HepG2 (cell line): ENCODE results near the gene AHR. TPM values are rescaled to one million over a fixed set of nuclear protein-coding genes. Genes with fewer than 3 reads are reported as not detected.

Experiments
- ATAC-seq: fragments of 200-7000 bp; cut with Tn5 transposase; 3 replicates; pipeline ENCODE4 v1.9.1; 2020; ENCODE audit warnings: mild to moderate bottlenecking, moderate library complexity
- BruUV-seq: library from RNA; stranded (reverse); fragments of 400-500 nt; replicated peaks from 2 replicates; lab custom pipeline; 2021; lab: Mats Ljungman, UMichigan
- CTCF ChIA-PET: fragments of 300-600 bp; formaldehyde crosslinking; extraction: SDS; loops from one replicate; lab custom pipeline; 2021; ENCODE audit warnings: low total read pairs, inconsistent platforms, low intra/inter-chr PET ratio; lab: Yijun Ruan, JAX
- POLR2A ChIA-PET: fragments of 350-600 bp; sonication (Branson Sonifier 250); formaldehyde crosslinking; loops from one replicate; lab custom pipeline; 2020; ENCODE audit warnings: antibody characterized with exemption, inconsistent platforms; lab: Yijun Ruan, JAX
- DNase-seq: peaks from one replicate; pipeline ENCODE4 v3.0.0-alpha.2; 2015; ENCODE audit warnings: low spot score
- FAIRE-seq: peaks from 3 replicates; lab custom pipeline; 2011; peaks lifted over from hg19 to GRCh38; lab: Jason Lieb, UNC
- H2AFZ ChIP-seq: one replicate; pipeline ENCODE4 v1.6.1; 2011; ENCODE audit warnings: low read length, inconsistent platforms
- H3K27ac ChIP-seq: fragments of 300-600 bp; 3 replicates; pipeline ENCODE4 v1.8.0; 2011; ENCODE audit warnings: mixed run types, mild to moderate bottlenecking, mixed read lengths, low read length, inconsistent platforms; ENCODE audit not compliant: insufficient read depth; ENCODE audit errors: extremely low read length
- H3K27me3 ChIP-seq, 2 experiments: fragments of 200-600 bp in 1 of 2; 2 replicates in 1 of 2; 3 replicates in 1 of 2; pipeline versions ENCODE4 v1.6.0 to v1.8.0; 2011; ENCODE audit warnings: low read length in 2 of 2, mild to moderate bottlenecking in 2 of 2, moderate library complexity in 2 of 2, inconsistent platforms in 1 of 2; ENCODE audit not compliant: insufficient read depth in 2 of 2, control insufficient read depth in 1 of 2
- H3K36me3 ChIP-seq, 2 experiments: fragments of 200-600 bp in 1 of 2; replicated peaks in 1 of 2; 2 replicates in 1 of 2; 3 replicates in 1 of 2; pipeline versions ENCODE4 v1.5.1 to v1.8.0; 2011; ENCODE audit warnings: low read length in 2 of 2, inconsistent platforms in 1 of 2; ENCODE audit not compliant: insufficient read depth in 2 of 2, control insufficient read depth in 1 of 2
- H3K4me1 ChIP-seq: 2 replicates; pipeline ENCODE4 v1.5.1; 2012; ENCODE audit warnings: low read length, inconsistent platforms; ENCODE audit not compliant: insufficient read depth
- H3K4me2 ChIP-seq: 2 replicates; pipeline ENCODE4 v1.6.0; 2011; ENCODE audit warnings: low read depth, low read length, inconsistent platforms
- H3K4me3 ChIP-seq, 3 experiments: fragments of 200-600 bp in 1 of 3; sonication (generic), shearing (Covaris generic) in 1 of 3; replicated peaks in 1 of 3; 2 replicates each; pipeline ENCODE4 v1.5.1; 2011 to 2016; ENCODE audit warnings: low read length in 3 of 3, inconsistent platforms in 2 of 3, low read depth in 2 of 3, mild to moderate bottlenecking in 2 of 3, control low read depth in 1 of 3, mixed read lengths in 1 of 3; ENCODE audit not compliant: insufficient read depth in 1 of 3
- H3K79me2 ChIP-seq: one replicate; pipeline ENCODE4 v1.6.1; 2011; ENCODE audit warnings: low read length, inconsistent platforms; ENCODE audit not compliant: insufficient read depth
- H3K9ac ChIP-seq: 2 replicates; pipeline ENCODE4 v1.6.0; 2011; ENCODE audit warnings: mild to moderate bottlenecking, low read depth, low read length, inconsistent platforms; ENCODE audit not compliant: insufficient read depth
- H3K9me3 ChIP-seq: 2 replicates; pipeline ENCODE4 v1.5.1; 2012; ENCODE audit warnings: mild to moderate bottlenecking, low read length
- H4K20me1 ChIP-seq: 2 replicates; pipeline ENCODE4 v1.6.0; 2011; ENCODE audit warnings: inconsistent platforms, mild to moderate bottlenecking, low read length, moderate library complexity; ENCODE audit not compliant: insufficient read depth
- BCL6 ChIP-seq: IDR thresholded peaks from 2 replicates; pipeline ENCODE4 v1.6.1; 2016; ENCODE audit warnings: missing genetic modification reagents, missing compliant biosample characterization
- CREB1 ChIP-seq, 2 experiments: fragments of 450-650 bp in 1 of 2; IDR thresholded peaks; 2 replicates each; pipeline ENCODE4 v1.6.1; 2016 to 2017; ENCODE audit warnings: control low read depth in 1 of 2, mild to moderate bottlenecking in 1 of 2, missing compliant biosample characterization in 1 of 2, missing genetic modification characterization in 1 of 2
- GATAD2A ChIP-seq: IDR thresholded peaks from 2 replicates; pipeline ENCODE4 v1.6.1; 2016
- NR3C1 ChIP-seq: sonication (generic); formaldehyde crosslinking; IDR thresholded peaks from 2 replicates; pipeline ENCODE4 v1.4.0; 2020; ENCODE audit warnings: missing genetic modification reagents
- TCF7 ChIP-seq: sonication (generic); IDR thresholded peaks from 2 replicates; pipeline ENCODE4 v1.6.1; 2016; ENCODE audit warnings: antibody characterized with exemption, low read depth
- TCF7L2 ChIP-seq: IDR thresholded peaks from 2 replicates; pipeline ENCODE4 v1.6.1; 2011; ENCODE audit warnings: mild to moderate bottlenecking, low read depth, low read length, moderate library complexity
- ZFP36 ChIP-seq: fragments of 150-350 bp; IDR thresholded peaks from 2 replicates; pipeline ENCODE4 v1.6.1; 2018; ENCODE audit warnings: borderline replicate concordance, low read length, low read depth; ENCODE audit not compliant: partially characterized antibody
- ZNF263 ChIP-seq: sonication (generic); formaldehyde crosslinking; IDR thresholded peaks from 2 replicates; pipeline ENCODE4 v1.4.0; 2020; ENCODE audit warnings: missing genetic modification reagents
- ZNF552 ChIP-seq: sonication (generic); formaldehyde crosslinking; IDR thresholded peaks from 2 replicates; pipeline ENCODE4 v1.9.0; 2022; ENCODE audit warnings: missing genetic modification reagents, mild to moderate bottlenecking, borderline replicate concordance
- ZNF567 ChIP-seq: sonication (generic); formaldehyde crosslinking; IDR thresholded peaks from 2 replicates; pipeline ENCODE4 v1.8.1; 2023; ENCODE audit warnings: mild to moderate bottlenecking, missing genetic modification reagents, borderline replicate concordance
- WGBS: methylation state at CpG from one replicate; pipeline ENCODE4 v1.1.6; 2017; ENCODE audit warnings: low lambda C conversion rate; 5-methylcytosine and 5-hydroxymethylcytosine counted together
- in situ Hi-C: cut with HindIII; loops from 2 replicates; pipeline ENCODE4 v1.10.0; 2017; ENCODE audit warnings: low pct_unique_long_range_greater_than_20kb; ENCODE audit not compliant: extremely low pct_ligation_motif_present
- intact Hi-C: fragments of 100-400 bp; cut with micrococcal nuclease; formaldehyde crosslinking; loops from one replicate; pipeline ENCODE4 v1.10.0; 2022; ENCODE audit not compliant: unreplicated experiment
- polyA plus RNA-seq, 8 experiments: library from polyadenylated mRNA; depleted of rRNA in 3 of 8; stranded (reverse) in 7 of 8; unstranded in 1 of 8; fragments of >200 nt; fragmentation: Illumina TruSeq in 4 of 8; extraction: Trizol in 4 of 8; gene quantifications; 2 replicates each; pipeline versions ENCODE4 v1.2.1 to v1.2.3, GENCODE V29; 2011 to 2016; ENCODE audit warnings: low read depth in 4 of 8, missing spikeins in 1 of 8, mixed read lengths in 1 of 8; ENCODE audit not compliant: insufficient read depth in 1 of 8
- total RNA-seq, 5 experiments: library from RNA; depleted of rRNA; stranded (reverse); fragments of >200 nt; fragmentation: Illumina TruSeq; extraction: Trizol; gene quantifications; 2 replicates each; pipeline ENCODE4 v1.2.3, GENCODE V29; 2016; ENCODE audit warnings: low read depth in 1 of 5
- TF ChIP-seq, protein P1 (sequence below): sonication (generic); formaldehyde crosslinking; IDR thresholded peaks from 2 replicates; pipeline ENCODE4 v1.4.0; 2020; ENCODE audit warnings: mild to moderate bottlenecking, missing genetic modification reagents
- TF ChIP-seq, protein P2 (sequence below): sonication (generic); formaldehyde crosslinking; IDR thresholded peaks from 2 replicates; pipeline ENCODE4 v1.5.0; 2020; ENCODE audit warnings: missing genetic modification reagents, mild to moderate bottlenecking, borderline replicate concordance
- TF ChIP-seq, protein P3 (sequence below): IDR thresholded peaks from 2 replicates; pipeline ENCODE4 v1.6.1; 2012; ENCODE audit warnings: low read depth, low read length, improper control_type of control experiment

The AHR gene
- total and polyA plus RNA-seq, 2 of the 13 experiments (the other 11 are each of a cell fraction or from before 2014, with no cell fraction given) = 9.0 to 31.3 TPM

DNA sequence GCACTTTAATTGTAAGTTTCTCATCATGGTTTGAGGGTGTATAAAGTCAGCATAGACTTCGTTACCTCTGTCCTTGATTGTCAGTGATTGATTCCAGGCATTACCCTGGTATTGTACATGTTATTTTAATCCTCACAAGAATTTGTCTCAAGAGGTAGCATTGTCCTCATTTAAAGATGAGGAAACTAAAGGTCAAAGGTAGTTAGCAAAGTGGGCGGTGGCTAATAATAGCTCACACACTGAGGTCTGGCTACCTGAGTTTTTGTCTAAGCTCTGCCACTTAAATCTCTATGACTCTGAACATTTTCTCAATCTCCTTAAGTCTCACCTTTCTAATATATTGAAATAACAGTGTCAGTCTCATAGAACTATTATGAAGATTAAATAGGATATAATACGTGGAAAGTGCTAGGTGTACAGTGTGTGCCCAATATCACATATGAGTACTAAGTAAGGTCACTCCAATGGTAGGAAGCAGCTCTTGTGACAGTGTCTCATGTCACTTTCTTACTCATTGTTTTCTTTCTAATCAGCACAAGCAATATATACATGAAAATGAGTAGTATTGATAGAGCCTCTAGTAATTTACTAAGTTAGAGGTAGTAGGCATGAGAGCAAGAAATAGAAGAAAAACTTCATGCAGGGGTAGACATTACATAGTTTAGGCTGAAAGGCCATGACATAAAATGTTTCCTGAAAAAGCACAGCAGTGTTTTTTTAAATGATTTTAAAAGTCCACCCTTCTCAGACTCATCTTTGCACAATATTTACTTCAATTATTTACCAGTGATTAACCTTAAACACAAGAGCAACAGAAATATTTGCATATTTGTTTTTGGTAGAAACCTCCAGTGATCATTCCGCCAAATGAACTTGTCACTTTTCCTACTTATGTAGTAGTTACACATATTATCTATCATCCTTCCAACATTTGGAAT lies 21.0 kb downstream of the AHR start:
- H3K27me3 ChIP-seq = no peaks in the 10 kb centered on the region
- ChIA-PET CTCF (no interaction called here), POLR2A (no interaction called here)
- BruUV-seq = no TSS peak
- H3K4me1 ChIP-seq = peaks cover 47% of the 10 kb centered on the region
- H3K36me3 ChIP-seq = peaks cover 0 to 23% of the 10 kb centered on the region in 2 experiments
- intact Hi-C loops (no loop called here), in situ Hi-C loops (no loop called here)
- no peak for FAIRE-seq
- TF ChIP-seq TCF7L2 (no peak), CREB1 (IDR thresholded peaks at IDR 0.05) (no peak), CREB1 (CRISPR knock-in tag; IDR thresholded peaks at IDR 0.05) (0 out of 2 replicates have a peak, but pooled peaks have one; percentile 23), BCL6 (CRISPR knock-in tag) (0 out of 2 replicates have a peak, but pooled peaks have one; percentile 8)
- H3K79me2 ChIP-seq = peaks cover 35% of the 10 kb centered on the region
- H2AFZ ChIP-seq = no peak overlapping the region
- WGBS = 88% methylated on average over 4 of the region's 4 CpGs
- peak; percentile 53 for ATAC-seq
- H3K9ac ChIP-seq = no peak overlapping the region
- H3K9me3 ChIP-seq = no peaks in the 10 kb centered on the region
- no peaks in the 10 kb centered on the region; the same call in 1 of the 2 replicates for H4K20me1 ChIP-seq
- peak overlapping the region; percentile 50 for H3K4me2 ChIP-seq
- no peak for DNase-seq
- H3K4me3 ChIP-seq = no peak overlapping the region; a peak in 1 of 6 replicates
- peak overlapping the region; percentile 51 for H3K27ac ChIP-seq

GRCh38 chr7:17320102-17320497 lies 21.6 kb downstream of the AHR start:
- H4K20me1 ChIP-seq = no peaks in the 10 kb centered on the region; the same call in 1 of the 2 replicates
- H2AFZ ChIP-seq = no peak overlapping the region
- DNase-seq = no peak
- no peak overlapping the region for H3K9ac ChIP-seq
- POLR2A ChIA-PET = no interaction called here
- CTCF ChIA-PET = no interaction called here
- H3K4me2 ChIP-seq = peak overlapping the region; percentile 50
- H3K27ac ChIP-seq = peak overlapping the region; percentile 51
- ATAC-seq = no peak
- no peaks in the 10 kb centered on the region for H3K27me3 ChIP-seq
- H3K4me3 ChIP-seq = peak overlapping the region in 1 of 3 experiments; percentile 12; a peak in 1 of 6 replicates
- H3K4me1 ChIP-seq = peaks cover 47% of the 10 kb centered on the region
- BruUV-seq = no TSS peak
- H3K79me2 ChIP-seq = peaks cover 33% of the 10 kb centered on the region
- in situ Hi-C loops (no loop called here), intact Hi-C loops (no loop called here)
- no peaks in the 10 kb centered on the region for H3K9me3 ChIP-seq
- FAIRE-seq = no peak
- H3K36me3 ChIP-seq = peaks cover 0 to 23% of the 10 kb centered on the region in 2 experiments
- TF ChIP-seq GATAD2A (CRISPR knock-in tag) (no peak), NR3C1 (CRISPR knock-in tag) (no peak), ZNF263 (no peak), ZNF552 (CRISPR knock-in tag) (no peak), ZNF567 (CRISPR knock-in tag) (no peak), TCF7 (no peak), ZFP36 (no peak)
- TF ChIP-seq, protein P1, sequence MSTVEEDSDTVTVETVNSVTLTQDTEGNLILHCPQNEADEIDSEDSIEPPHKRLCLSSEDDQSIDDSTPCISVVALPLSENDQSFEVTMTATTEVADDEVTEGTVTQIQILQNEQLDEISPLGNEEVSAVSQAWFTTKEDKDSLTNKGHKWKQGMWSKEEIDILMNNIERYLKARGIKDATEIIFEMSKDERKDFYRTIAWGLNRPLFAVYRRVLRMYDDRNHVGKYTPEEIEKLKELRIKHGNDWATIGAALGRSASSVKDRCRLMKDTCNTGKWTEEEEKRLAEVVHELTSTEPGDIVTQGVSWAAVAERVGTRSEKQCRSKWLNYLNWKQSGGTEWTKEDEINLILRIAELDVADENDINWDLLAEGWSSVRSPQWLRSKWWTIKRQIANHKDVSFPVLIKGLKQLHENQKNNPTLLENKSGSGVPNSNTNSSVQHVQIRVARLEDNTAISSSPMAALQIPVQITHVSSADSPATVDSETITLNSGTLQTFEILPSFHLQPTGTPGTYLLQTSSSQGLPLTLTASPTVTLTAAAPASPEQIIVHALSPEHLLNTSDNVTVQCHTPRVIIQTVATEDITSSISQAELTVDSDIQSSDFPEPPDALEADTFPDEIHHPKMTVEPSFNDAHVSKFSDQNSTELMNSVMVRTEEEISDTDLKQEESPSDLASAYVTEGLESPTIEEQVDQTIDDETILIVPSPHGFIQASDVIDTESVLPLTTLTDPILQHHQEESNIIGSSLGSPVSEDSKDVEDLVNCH (CRISPR knock-in tag) = no peak
- TF ChIP-seq, protein P2, sequence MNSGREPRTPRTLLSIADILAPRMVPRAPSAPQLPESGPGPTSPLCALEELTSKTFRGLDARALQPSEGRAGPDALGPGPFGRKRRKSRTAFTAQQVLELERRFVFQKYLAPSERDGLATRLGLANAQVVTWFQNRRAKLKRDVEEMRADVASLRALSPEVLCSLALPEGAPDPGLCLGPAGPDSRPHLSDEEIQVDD (CRISPR knock-in tag) = no peak
- TF ChIP-seq, protein P3, sequence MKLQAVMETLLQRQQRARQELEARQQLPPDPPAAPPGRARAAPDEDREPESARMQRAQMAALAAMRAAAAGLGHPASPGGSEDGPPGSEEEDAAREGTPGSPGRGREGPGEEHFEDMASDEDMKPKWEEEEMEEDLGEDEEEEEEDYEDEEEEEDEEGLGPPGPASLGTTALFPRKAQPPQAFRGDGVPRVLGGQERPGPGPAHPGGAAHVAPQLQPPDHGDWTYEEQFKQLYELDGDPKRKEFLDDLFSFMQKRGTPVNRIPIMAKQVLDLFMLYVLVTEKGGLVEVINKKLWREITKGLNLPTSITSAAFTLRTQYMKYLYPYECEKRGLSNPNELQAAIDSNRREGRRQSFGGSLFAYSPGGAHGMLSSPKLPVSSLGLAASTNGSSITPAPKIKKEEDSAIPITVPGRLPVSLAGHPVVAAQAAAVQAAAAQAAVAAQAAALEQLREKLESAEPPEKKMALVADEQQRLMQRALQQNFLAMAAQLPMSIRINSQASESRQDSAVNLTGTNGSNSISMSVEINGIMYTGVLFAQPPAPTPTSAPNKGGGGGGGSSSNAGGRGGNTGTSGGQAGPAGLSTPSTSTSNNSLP = no peak
